HG03045 (cell line): ENCODE measurements around the gene ZNHIT1.

Source experiments
- ATAC-seq: cut with Tn5 transposase; IDR thresholded peaks from one replicate; pipeline ENCODE4 v1.9.1; 2021; ENCODE audit warnings: mild to moderate bottlenecking, moderate library complexity; ENCODE audit not compliant: unreplicated experiment

The ZNHIT1 gene

DNA sequence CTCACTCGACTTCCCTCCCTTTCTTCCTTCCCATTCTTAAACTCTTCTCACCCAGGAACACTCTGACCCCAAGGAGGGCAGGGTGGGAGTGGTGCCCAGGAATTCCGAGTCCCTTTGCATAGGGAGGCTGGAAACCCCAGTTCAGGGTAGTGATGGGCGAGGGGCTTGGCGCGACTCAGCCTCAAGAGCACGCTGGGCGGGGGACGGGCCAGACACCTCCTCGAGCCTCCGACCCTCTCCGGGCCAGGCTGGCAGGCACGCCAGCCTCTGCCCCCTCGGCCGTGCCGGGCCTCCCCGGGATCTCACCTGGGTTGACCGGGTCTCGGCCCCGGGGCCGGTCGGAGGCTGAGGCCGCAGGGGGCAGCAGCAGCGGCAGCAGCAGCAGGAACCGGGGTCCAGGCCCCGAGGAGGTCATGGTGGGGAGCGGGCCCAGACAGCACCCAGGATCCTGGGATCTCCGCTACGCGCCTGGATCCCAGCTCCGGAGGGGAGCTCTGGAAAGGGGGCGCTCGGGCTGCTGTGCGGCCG is 1.0 kb upstream of the ZNHIT1 start:
- peak; percentile 23 for ATAC-seq

DNA sequence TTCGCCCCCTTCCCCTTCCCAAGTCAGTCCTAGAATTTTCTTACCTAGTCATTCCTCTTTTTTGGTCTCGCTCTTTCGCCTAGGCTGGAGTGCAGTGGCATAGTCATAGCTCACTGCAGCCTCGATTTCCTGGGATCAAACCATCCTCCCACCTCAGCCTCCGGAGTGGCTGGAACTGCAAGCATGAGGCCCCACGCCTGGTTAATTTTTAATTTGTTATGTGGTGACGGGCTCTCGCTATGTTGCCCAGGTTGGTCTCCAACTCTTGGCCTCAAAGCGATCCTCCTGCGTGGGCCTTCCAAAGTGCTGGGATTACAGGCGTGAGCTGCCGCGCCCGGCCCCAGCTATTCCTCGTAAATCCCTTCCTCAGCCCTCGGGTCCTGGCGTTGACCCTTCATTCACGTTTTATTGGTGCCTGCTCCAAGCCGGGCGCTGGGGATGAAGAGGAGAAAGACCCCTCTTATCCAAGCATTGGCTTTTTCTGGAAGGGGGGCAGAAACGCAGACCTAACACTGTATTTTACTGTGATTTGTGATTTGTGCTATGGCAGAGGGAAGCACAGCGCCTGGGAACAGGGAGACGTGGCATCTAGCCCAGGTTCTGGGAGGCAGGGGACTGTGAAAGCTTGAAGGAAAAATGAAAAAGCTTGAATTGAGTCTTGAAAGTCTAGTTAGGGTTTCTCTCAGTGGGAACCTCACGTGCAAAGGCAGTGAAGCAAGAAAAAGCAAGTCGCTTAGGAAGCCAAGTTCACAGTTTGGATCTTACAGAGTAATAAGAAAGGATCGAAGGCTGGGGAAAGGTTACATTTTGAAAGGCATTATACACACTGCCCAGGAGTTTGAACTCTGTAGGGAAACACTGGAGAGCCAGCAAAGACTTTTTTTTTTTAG is 516 bp downstream of the ZNHIT1 start:
- ATAC-seq, result peak; percentile 15

DNA sequence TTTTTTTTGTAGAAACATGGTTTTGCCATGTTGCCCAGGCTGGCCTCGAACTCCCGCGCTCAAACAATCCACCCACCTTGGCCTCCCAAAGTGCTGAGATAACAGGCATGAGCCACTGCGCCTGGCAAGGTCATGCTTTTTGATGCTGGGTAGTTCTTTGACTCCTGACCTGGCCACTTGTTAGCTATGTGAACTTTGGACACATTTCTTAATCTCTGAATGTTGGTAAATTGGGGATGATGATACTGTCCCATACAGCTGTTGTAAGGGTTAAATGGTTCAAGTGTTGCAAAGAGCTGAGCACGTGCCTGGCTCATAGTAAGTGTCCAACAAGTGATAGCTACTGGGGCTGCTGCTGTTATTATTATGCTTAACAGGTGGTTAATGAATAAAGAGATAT is 2.3 kb downstream of the ZNHIT1 start:
- ATAC-seq, result no peak

DNA sequence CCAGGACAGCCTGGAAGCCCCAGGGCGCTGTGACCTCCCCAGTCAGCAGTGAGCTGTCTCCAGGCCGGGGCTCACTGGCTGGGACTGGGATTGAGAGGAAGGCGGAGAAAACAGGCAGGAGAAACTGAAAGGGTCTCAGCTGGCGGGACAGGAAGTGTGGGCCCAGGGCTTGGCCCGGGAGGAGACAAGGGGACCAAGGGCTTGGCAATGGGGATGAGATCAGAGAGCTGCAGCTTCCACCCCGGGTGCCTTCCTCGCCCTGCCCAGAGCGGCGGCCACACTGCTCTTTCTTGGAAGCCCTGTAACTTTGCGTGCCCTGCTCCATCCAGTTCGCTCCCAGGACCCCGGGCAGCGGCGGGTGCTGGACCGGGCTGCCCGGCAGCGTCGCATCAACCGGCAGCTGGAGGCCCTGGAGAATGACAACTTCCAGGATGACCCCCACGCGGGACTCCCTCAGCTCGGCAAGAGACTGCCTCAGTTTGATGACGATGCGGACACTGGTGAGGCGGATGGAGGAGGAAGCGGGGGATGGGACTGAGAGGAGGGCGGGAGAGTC is 4.4 kb downstream of the ZNHIT1 start:
- no peak for ATAC-seq

DNA sequence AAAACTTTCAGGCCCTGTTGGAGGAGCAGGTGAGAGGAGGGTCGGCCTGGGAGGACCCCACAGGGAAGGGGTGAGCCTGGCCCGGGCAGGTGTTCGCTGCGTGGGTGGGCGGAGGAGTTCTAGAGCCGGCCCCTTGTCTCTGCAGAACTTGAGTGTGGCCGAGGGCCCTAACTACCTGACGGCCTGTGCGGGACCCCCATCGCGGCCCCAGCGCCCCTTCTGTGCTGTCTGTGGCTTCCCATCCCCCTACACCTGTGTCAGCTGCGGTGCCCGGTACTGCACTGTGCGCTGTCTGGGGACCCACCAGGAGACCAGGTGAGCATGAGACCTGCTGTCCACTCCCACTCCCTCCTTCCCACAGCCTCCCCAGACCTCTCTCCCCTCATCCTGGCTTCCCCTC is 5.6 kb downstream of the ZNHIT1 start:
- ATAC-seq, result no peak

DNA sequence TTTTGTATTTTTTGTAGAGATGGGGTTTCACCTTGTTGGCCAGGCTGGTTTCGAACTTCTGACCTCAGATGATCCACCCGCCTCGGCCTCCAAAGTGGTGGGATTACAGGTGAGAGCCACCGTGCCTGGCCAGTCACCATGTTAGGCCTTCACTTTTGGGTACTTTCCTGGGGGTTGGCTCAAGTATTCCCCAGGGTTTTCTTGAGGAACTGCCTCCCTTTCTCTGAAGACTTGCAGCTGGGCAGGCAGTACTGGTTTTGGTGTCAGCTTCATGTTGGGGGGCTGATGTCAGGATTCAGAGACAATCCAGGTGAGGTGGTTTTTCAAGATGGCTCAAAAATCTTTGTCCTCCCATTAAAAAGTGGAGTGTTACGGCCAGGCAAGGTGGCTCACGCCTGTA is 7.7 kb downstream of the ZNHIT1 start:
- no peak for ATAC-seq

DNA sequence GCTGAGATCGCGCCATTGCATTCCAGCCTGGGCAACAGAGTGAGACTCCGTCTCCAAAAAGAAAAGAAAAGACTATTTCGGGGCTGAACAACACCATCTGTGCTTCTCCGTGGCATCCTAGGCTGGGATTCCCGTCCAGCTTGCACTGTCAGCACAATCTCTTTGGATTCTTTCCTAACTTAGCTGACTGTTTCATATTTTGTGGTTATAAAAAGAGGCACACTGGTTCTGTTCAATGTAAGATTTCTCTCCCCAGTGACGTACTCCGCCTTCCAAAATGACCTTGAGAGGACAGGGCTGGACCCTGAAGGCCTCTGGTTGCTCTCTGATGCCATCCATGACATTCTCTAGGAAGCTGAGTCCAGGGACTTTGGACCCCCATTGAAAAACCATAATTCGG is 8.8 kb downstream of the ZNHIT1 start:
- no peak for ATAC-seq

DNA sequence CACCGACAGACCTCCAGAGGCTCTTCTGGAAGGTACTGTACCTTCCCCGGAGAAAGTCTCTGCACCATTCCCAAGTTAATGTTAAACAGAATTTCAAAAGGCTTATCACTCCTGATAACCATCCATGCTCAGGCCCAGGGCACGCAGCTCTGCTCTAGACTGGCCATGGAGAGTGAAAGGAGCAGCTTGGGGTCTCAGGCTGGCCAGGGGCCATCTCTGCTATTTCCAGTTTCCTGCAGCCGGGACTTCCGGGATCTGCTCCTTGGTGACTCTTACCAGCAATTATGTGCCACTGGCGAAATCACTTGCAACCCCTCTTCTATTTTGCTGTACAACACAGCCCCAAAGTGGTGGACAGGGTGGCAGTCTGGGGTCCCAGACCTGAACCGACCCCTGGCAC is 13.7 kb downstream of the ZNHIT1 start:
- ATAC-seq, result no peak

DNA sequence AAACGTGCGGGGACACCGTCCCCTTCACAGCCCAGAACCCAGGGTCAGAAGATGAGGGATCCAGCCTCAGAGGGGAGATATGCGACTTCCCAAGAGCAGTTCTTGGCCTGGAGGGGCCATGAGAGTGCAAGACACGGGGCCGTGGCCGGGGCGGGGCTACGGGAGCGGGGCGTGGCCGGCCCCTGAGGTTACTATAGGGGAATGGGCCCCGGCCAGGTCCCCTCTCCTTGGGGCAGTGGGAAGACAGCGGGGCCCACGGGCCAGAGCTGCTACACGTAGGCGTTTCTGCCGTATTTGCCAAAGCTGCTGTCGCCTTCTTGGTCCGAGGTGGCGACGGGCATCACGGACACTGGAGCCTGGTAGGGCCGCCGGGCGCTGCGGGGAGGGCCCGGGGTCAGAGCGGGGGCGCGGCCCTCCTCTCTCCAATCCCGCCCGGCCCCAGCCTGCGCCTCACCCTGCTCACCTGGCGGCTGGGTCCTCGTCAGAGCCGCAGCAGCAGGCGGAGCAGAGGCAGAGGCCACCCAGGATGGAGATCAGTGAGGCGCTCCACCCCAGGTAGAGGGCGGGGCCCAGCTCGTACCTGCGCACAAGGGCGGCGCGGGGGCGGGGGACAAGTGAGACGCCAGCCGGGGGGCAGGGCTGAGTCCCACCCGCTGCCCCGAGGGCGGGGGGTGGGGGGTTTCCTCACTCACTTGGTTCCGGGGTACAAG is 14.3 kb downstream of the ZNHIT1 start:
- ATAC-seq, result no peak

DNA sequence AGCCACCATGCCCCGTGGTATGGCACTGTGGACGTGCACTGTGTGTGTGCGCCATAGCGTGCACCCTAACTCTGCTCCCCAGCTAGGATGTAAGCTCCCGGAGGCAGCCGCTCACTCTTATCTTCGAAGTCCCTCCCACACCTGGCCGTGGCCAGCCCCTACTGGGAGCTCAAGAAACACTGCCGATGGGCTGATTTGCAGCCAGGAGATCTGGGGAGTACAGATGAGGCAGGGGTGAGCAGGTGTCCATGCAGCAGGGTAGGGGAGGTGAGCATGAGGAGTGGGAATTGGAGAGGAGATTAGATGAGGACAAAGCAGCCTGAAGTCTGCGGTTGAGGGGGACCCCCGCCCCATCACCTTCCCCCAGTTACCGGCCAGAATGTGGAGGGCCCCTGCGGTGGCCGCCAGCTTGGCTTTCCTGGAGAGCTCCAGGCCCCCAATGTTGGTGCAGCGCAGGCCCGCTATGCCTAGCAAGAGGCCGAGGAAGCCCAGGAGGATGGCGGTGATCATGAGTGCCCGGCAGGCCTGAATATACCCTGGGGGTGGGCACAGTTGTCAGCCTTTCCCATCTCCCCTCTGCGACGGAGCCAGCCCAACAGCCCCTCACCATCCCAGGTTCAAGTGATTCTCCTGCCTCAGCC is 16.1 kb downstream of the ZNHIT1 start:
- no peak for ATAC-seq

DNA sequence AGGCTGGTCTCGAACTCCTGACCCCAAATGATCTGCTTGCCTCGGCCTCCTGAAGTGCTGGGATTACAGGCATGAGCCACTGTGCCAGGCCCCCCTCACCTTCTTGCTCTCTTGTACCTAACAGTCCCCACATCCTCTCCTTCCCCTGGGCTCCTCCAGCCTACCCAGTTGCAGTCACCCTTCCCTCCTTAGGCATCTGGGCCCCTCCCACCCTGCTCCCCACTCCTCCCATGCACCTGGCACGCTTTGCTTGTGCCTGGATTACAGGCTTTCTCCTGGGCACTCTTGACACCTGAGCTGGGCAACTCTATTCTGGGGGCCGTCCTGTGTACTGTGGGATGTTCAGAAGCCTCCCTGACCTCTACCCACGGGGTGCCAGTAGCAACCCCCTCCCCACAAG is 16.7 kb downstream of the ZNHIT1 start:
- no peak for ATAC-seq

DNA sequence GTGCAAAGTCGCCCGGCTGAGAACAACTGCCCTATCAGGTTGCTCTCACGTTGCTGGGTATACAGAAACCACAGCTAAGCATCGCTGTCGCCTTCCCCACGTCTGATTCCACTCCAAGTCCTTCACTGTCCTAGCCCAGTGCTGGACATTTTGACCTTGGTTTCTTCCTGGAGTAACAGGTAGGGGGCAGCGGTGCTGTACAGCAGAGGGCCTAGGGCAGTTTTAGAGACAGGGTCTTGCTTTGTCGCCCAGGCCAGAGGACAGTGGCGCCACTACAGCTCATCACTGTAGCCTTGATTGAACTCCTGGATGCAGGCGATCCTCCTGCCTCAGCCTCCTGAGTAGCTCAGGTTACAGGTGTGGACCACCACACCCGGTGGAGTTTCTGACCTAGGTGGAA is 17.1 kb downstream of the ZNHIT1 start:
- no peak for ATAC-seq

DNA sequence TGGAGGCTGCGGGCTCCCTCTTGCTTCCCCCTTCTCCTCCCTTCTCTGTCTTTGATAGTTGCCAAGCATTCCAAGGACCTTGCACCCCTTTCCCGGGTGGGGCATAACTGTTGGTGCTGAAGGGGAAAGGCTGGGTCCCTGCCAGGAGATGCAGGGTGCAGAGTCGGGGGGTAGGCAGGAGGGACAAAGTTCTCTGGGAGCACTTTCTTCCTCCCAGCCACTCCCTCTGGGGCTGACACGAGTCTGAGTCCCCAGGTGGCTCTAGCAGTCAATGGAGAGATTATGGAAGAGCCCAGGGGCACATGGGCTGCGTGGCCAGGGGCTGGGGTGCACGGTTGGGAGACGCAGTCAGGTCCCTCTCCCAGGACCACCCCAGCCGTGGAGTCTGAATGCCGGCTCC is 17.6 kb downstream of the ZNHIT1 start:
- no peak for ATAC-seq

DNA sequence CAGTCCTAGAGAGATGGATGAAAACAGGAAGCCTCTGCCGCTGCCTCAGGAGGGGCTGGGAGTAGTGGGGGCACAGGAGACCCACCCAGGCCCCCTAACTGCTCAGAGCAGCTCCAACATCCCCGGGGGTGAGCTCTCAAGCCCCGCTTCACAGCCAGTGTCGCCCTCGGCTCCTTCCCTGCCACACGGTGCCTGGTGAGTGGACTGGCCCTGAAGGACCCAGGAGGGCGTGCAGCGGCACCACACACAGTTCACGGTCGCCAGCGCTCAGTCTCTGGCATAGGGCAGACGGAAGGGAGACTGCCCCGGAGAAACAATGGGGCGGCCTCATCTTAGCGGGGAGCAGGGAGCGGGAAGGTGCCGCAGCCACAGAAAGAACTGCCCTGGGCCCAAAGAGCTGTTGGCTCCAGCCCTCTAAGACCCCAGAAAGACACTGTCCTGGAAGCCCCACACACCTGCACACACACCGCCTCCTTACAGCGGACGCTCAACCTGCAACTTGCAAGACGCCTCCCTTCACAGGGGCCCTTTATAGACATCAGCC is 18.4 kb downstream of the ZNHIT1 start:
- no peak for ATAC-seq

DNA sequence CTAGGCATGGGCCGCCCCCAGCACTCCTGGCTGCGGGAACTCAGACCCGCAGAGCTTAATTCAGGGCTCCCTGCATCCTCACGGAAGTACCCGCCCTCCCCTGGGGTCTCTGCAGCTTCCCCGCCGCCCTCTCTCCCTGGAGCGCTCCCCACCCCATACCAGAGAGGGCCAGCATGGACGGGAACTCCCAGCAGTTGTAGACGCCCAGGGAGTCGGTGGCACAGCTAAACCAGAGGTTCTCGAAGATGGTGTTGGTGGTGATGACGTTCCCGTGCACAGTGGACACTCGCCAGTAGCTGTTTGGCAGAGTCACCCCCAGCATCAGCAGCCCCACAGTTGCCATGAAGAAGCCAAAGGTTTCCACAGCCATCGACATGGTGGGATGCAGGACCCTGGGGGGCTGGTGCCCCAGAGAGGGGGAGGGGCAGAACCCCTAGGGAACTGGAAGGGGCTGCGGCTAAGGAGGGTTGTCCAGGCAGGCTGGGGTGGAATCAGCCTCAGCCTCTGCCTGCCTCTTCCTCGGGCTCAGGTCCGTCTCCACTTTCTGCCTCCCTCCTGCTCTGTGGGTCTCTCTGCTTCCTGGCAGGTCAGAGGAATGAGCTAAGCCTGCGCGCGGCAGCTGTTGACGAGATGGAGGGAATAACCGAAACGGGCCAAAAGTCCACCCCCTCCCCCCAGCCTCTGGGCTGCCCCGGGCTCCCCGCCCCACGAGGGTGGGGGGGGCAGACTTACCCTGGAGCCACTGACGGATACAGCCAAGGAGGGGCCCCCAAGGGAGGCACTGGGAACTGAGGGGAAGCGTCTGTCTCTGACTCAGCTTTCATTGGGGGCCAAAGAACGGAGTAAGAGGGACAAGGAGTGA is 19.5 kb downstream of the ZNHIT1 start, which contains the start of gene CLDN15:
CLDN15 (minus strand) TSS at position 597 of the 862 bp plus-strand sequence; CDS start at position 376, 221 bp downstream.
- ATAC-seq, result no peak

DNA sequence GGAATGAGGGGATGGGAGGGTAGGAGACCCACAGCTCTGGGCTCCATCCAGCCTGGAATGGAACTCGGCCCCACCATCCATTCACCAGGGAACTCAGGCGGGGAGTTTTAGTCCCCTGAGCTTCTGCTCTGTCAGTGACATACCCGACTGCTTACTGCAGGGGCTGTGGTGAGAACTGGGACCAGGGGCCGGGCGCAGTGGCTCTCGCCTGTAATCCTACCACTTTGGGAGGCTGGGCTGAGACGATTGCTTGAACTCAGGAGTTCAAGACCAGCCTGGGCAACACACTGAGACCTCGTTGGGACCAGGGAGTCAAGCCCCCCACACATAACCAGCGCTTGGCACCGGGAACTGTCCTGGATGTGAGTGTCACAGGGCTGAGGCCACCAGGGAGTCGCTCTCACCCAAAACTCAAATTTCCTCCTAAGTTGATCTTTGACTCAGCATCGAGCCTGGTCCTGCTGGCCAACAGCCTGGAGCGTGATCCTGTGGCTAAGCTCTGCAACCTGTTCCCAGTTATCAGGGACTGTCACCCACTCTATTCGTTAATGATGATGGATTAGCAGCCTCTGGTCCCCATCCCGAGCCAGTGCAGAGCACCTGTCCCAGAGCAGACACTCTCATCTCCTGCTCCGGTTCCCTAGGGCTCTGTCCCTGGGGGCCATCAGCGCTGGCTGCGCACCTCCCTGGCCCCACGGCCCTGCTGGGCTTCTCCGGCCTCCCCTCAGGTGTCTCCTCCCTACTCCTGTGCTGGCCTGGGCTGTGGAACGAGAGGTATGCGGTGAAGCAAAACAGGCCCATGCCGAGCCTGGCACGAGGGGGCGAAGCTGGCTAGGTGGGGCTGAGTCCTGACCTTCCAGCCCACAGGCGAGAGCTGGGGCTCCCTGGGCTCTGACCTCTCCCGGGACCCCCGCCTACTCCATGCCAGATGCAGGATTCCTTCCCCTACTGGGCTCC is 20.5 kb downstream of the ZNHIT1 start:
- ATAC-seq, result no peak

DNA sequence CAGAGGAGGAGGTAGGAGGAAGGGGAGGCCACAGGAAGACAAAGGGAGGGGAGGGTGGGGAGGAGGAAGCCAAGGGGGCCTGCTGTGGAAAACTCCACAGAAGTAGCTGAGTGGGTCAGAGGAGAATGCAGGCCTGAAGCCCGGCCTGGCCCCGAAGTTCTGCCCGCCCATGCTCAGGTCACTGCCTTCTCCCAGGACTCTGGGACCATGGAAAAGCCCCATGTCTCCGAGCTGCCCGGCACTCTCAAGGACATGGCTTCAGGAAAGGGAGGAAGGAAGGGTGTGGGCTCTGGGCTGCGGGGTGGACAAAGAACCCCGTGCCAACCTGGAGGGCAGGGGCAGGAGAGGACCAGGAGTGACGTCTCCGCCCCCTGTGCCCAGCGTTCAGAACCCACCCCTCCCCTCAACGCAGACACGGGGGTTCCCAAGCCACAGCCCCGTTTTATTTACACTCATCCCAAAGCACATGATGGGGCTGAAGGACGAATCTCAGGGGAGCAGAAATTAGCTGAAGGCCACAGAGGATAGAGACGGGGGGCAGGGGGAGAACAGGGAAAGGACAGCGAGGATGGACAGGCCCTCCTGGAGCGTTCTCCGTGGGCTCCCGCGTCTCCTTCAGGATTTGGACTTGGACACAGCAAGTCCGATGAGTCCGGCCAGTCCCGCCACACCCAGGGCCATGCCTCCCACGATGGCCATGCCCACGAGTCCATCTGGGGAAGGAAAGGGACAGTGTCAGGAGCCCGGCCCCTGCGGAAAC is 21.4 kb downstream of the ZNHIT1 start:
- no peak for ATAC-seq

DNA sequence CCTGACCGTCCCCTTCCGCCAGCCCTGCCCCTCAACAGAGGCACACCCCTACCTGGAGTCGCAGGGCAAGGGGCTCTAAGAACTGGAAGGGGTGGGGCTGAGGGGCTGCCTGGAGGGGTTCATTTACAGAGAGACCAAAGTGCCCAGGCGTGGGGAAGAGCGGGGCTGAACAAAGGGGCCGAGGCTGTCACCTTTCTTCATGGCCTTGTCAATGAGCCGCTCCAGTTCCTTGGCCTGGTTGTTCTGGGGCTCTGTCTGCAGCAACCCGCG is 21.9 kb downstream of the ZNHIT1 start:
- no peak for ATAC-seq
